HG03575 (cell line): ENCODE data around the gene TMEM62.

Experiments used
- ATAC-seq: cut with Tn5 transposase; IDR thresholded peaks from one replicate; pipeline ENCODE4 v1.9.1; 2021; ENCODE audit not compliant: unreplicated experiment, insufficient number of reproducible peaks, low FRiP score; ENCODE audit errors: extremely low read depth

Gene TMEM62

GRCh38 chr15:43199945-43200488 lies 66.6 kb downstream of the TMEM62 start:
- ATAC-seq = no peak

GRCh38 chr15:43204016-43204901 lies 70.9 kb downstream of the TMEM62 start:
- ATAC-seq = no peak

- ATAC-seq = no peak
These were observed 72.7 kb downstream of the TMEM62 start for GRCh38 chr15:43206054-43206453.

GRCh38 chr15:43207024-43207423 lies 73.6 kb downstream of the TMEM62 start:
- ATAC-seq = no peak

- no peak for ATAC-seq
These were observed 74.9 kb downstream of the TMEM62 start for GRCh38 chr15:43208052-43209002.

GRCh38 chr15:43209059-43209824 lies 75.9 kb downstream of the TMEM62 start:
- ATAC-seq = no peak

GRCh38 chr15:43210172-43210745 lies 76.9 kb downstream of the TMEM62 start:
- ATAC-seq = no peak

GRCh38 chr15:43210807-43211206 lies 77.4 kb downstream of the TMEM62 start:
- no peak for ATAC-seq

- ATAC-seq = no peak
These were observed 77.9 kb downstream of the TMEM62 start for GRCh38 chr15:43211224-43211735.

GRCh38 chr15:43212299-43212698 lies 78.9 kb downstream of the TMEM62 start:
- no peak for ATAC-seq

- ATAC-seq = no peak
These were observed 79.6 kb downstream of the TMEM62 start for GRCh38 chr15:43212951-43213350.

GRCh38 chr15:43213466-43213865 lies 80.1 kb downstream of the TMEM62 start:
- no peak for ATAC-seq

- ATAC-seq = no peak
These were observed 80.8 kb downstream of the TMEM62 start for GRCh38 chr15:43214169-43214568.

- no peak for ATAC-seq
These were observed 81.4 kb downstream of the TMEM62 start for GRCh38 chr15:43214592-43215295.

GRCh38 chr15:43215961-43216360 lies 82.6 kb downstream of the TMEM62 start:
- ATAC-seq = no peak

- no peak for ATAC-seq
These were observed 85.7 kb downstream of the TMEM62 start for GRCh38 chr15:43218908-43219706.
